ENCODE measurements around the gene FOXA3.

The FOXA3 gene

DNA sequence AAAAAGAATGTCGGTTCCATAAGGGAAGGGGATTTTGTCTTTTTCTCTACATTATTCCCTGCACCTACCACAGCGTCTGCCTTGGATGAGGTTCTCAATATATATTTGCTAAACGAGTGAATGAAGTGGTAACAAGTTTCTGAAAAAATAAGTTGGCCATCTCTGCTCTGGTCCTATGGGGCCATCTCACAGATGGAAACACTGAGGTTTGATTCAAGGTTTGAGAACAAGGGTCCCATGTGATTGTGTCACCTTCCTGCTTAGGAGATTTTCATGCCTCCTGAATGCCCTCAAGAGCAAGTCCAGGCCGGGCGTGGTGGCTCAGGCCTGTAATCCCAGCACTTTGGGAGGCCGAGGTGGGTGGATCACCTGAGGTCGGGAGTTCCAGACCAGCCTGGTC lies 35.1 kb downstream of the FOXA3 start:
- DNase-seq (ENCODE audit: extremely low read depth, low read depth), result no peak
- no peak for TF ChIP-seq CTCF (IDR thresholded peaks at IDR 0.05; ENCODE audit: low read depth, low read length)

DNA sequence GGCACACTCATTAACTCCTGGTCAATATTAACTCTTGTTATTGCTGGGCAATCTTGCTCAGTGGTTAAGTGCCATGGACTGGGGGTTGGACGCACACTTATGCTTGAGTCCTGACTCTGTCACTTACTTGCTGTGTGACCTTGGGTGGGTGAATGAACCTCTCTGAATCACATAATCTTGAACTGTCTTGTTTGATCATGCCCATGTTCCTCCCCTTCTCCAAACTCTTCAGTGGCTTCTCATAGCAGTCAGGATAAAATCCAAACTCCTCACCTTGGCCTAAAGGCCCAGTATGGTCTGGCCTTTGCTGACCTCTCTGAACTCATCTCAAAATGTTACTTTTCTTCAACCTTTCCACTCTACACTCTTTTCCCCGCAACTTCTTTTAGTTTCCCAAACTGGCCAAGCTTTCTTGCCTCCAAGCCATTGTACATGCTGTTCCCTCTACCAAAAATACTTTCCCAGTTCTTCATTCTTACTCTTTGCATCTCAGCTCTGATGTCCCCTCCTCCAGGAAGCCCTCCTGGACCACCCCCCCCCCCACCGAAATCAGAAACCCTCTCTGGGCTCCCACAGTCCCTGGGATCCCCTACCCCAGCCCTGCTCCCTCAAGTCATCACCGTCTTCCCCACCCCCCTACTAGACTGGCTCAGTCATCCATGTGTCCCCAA lies 35.9 kb downstream of the FOXA3 start:
- TF ChIP-seq CTCF (IDR thresholded peaks at IDR 0.05; ENCODE audit: low read depth, low read length), result no peak
- DNase-seq (ENCODE audit: extremely low read depth, low read depth), result no peak

DNA sequence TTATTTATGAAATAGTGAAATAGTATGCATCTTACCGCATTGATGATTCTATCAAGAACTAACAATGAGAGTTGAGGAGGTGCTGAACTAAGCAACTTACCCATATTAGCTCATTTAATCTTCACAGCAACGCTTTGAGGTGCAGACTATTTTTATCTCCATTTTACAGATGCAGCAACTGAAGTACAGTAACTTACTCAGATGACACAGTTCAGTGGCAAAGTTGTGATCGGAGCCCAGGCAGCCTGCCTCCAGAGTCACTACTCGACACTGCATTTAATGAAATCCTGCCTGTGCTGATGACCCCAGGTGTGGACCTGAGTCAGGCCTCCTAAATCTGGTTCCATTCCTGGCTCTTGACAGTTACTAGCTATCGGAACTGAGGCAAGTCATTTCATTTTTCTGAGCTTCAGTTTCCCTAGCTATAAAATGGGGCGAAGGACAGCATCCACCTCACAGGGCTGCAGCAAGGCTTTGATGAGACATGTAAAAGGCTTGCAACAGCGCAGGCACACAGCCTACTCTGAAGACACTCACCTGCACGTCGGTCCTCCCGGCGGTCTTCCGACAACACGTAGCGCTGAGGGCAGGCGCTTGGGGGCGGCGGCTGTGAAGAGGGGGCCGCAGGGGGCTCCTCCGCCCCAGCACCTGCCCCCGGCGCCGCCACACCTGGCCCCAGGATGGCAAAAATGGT lies 36.8 kb downstream of the FOXA3 start:
- DNase-seq (ENCODE audit: extremely low read depth, low read depth), result no peak

DNA sequence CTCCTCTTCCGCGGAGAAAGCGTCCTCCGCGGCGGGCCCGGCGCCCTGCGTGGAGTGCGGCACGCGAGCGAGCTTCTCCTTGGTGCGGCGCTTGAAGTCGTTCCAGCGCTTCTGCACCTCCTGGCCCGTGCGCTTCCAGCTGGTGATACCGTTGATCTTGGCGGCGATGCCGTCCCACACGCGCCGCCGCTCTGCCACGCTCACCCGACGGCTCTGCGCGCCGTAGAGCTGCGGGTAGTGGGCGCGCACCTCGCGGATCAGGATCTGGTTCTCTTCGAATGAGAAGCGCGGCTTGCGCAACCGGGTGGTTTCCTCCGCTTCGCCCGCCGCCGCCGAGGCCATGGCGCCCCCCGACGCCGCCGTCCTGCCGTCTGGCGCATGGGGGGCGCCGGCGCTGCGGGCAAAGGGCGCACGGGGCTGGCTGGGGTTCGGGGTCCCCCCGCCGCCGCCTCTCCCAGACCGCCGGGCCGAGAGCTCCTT lies 37.3 kb downstream of the FOXA3 start:
- no peak for TF ChIP-seq CTCF (IDR thresholded peaks at IDR 0.05; ENCODE audit: low read depth, low read length)
- no peak for DNase-seq (ENCODE audit: extremely low read depth, low read depth)

More for the DNA sequence above, 36.8 kb downstream of the FOXA3 start:
- no peak for TF ChIP-seq CTCF (IDR thresholded peaks at IDR 0.05; ENCODE audit: low read depth, low read length)

DNA sequence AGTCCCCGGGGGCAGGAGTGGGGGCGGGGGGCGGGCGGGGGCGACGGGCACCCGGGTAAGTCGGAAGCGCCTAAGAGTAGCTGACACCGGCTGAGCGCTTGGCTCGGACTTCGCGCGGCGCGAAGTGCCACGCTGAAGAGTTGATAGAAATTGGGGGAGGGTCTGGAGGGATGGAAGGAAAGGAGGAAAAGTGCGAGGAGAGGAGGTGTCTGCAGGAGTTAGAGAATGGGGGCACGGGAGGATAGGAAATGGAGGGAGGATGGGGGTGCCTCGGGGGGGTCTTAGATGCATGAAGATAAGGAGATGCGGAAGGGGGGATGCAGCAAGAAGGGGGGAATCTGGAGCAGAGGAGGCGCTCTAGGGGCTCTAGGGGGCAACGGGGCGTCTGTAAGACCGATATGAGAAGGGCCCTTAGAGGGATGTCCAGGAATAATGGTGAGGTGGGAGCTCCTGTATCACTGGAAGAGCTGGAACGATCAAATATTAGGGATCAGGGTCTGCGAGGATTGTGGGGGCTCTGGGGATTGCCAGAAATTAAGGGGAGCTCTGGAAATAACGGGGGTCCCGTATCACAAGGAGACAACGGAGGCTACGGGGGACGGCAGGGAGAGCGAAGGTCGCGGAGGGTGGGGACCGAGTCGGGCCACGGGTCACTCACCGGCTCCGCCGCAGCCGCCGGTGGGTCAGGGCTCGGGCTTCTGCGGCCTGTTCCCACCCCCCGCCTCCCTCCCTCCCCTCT lies 38.0 kb downstream of the FOXA3 start, which contains the start of gene MYPOP:
MYPOP (minus strand) TSS at position 702 of the 739 bp plus-strand sequence. CDS start 840 bp downstream, outside the sequence.
- TF ChIP-seq CTCF (IDR thresholded peaks at IDR 0.05; ENCODE audit: low read depth, low read length), result no peak
- DNase-seq (ENCODE audit: extremely low read depth, low read depth), result no peak

GRCh38 chr19:45902651-45903625 lies 38.8 kb downstream of the FOXA3 start:
- peak; percentile 93 for DNase-seq (ENCODE audit: extremely low read depth, low read depth)
- no peak for TF ChIP-seq CTCF (IDR thresholded peaks at IDR 0.05; ENCODE audit: low read depth, low read length)

All from AG09319 (cell line).